Testis (tissue), 2 donors: ENCODE measurements around the gene MOB3B.

ENCODE experiments used
- CTCF ChIP-seq, 3 experiments: fragments of 450-650 bp in 2 of 3; fragments of 200-600 bp in 1 of 3; sonication (generic) in 1 of 3; IDR thresholded peaks; one replicate each; pipeline ENCODE4 v1.5.1; 2016 to 2019; ENCODE audit warnings: antibody characterized with exemption in 3 of 3, mild to moderate bottlenecking in 2 of 3, moderate library complexity in 1 of 3
- POLR2A ChIP-seq: fragments of 450-650 bp; IDR thresholded peaks from one replicate; pipeline ENCODE4 v1.6.1; 2017; ENCODE audit warnings: antibody characterized with exemption, mild to moderate bottlenecking, moderate library complexity

- no peak for TF ChIP-seq CTCF (IDR thresholded peaks at IDR 0.05)
- no peak for TF ChIP-seq POLR2A
Measured at GRCh38 chr9:27361492-27361891, 168.1 kb downstream of the MOB3B start.
